ENCODE results near the gene MARCHF6.

- TF ChIP-seq CTCF (IDR thresholded peaks at IDR 0.05) (no peak), POLR2AphosphoS5 (IDR thresholded peaks at IDR 0.05) (no peak)
These were observed 38.3 kb upstream of the MARCHF6 start for GRCh38 chr5:10315201-10315600.
